ENCODE measurements around the gene NDUFB7.

NDUFB7 gene

GRCh38 chr19:14519245-14519859, 52.5 kb downstream of the NDUFB7 start:
- FAIRE-seq = no peak

- FAIRE-seq = no peak
Observed at GRCh38 chr19:14517840-14518505, 53.9 kb downstream of the NDUFB7 start, which contains the start of gene DNAJB1. Gene DNAJB1, minus strand, starts transcription at chr19:14518397. Its CDS starts 48 bp downstream, at chr19:14518349.

- no peak for FAIRE-seq
Observed at GRCh38 chr19:14517446-14517839, 54.4 kb downstream of the NDUFB7 start.

- FAIRE-seq = no peak
Observed at GRCh38 chr19:14516746-14517438, 55.0 kb downstream of the NDUFB7 start.

Data from colon (tissue), 2 donors.